GM06990 (cell line): Measurements from ENCODE around the gene USP35.

Source experiments
- DNase-seq: peaks from one replicate; pipeline ENCODE4 v3.0.0-alpha.2; 2011; ENCODE audit not compliant: insufficient read length; ENCODE audit errors: extremely low read depth
- H3K27me3 ChIP-seq: replicated peaks from 2 replicates; pipeline ENCODE4 v1.6.0; 2011; ENCODE audit warnings: low read length; ENCODE audit not compliant: control insufficient read depth, insufficient read depth
- H3K36me3 ChIP-seq: 2 replicates; pipeline ENCODE4 v1.5.1; 2011; ENCODE audit warnings: low read length; ENCODE audit not compliant: control insufficient read depth, insufficient read depth
- H3K4me3 ChIP-seq: replicated peaks from 2 replicates; pipeline ENCODE4 v1.5.1; 2011; ENCODE audit warnings: low read depth, mild to moderate bottlenecking, control low read depth, low read length
- CTCF ChIP-seq: IDR thresholded peaks from 2 replicates; pipeline ENCODE4 v1.5.1; 2011; ENCODE audit warnings: low read length, control low read depth, mild to moderate bottlenecking, inconsistent platforms; ENCODE audit not compliant: insufficient read depth, poor library complexity, severe bottlenecking

The USP35 gene

GRCh38 chr11:78149646-78150045 lies 39.1 kb upstream of the USP35 start:
- H3K4me3 ChIP-seq = no peak overlapping the region
- H3K27me3 ChIP-seq = no peaks in the 10 kb centered on the region
- no peaks in the 10 kb centered on the region; the same call in 1 of the 2 replicates for H3K36me3 ChIP-seq
- no peak for DNase-seq
- no peak for TF ChIP-seq CTCF

GRCh38 chr11:78150346-78150745 lies 38.4 kb upstream of the USP35 start:
- DNase-seq = no peak
- Histone ChIP-seq H3K27me3 (no peaks in the 10 kb centered on the region), H3K4me3 (no peak overlapping the region), H3K36me3 (no peaks in the 10 kb centered on the region; the same call in 1 of the 2 replicates)
- no peak for TF ChIP-seq CTCF

GRCh38 chr11:78150754-78151153 lies 38.0 kb upstream of the USP35 start:
- Histone ChIP-seq H3K27me3 (no peaks in the 10 kb centered on the region), H3K36me3 (no peaks in the 10 kb centered on the region; the same call in 1 of the 2 replicates), H3K4me3 (no peak overlapping the region)
- TF ChIP-seq CTCF = no peak
- DNase-seq = no peak

- no peak for DNase-seq
- no peak for TF ChIP-seq CTCF
- H3K4me3 ChIP-seq = no peak overlapping the region
- no peaks in the 10 kb centered on the region for H3K27me3 ChIP-seq
- H3K36me3 ChIP-seq = no peaks in the 10 kb centered on the region; the same call in 1 of the 2 replicates
Measured at GRCh38 chr11:78151804-78152203, 36.9 kb upstream of the USP35 start.

GRCh38 chr11:78156127-78156844 lies 32.4 kb upstream of the USP35 start:
- DNase-seq = no peak
- no peak for TF ChIP-seq CTCF
- no peaks in the 10 kb centered on the region for H3K27me3 ChIP-seq
- H3K4me3 ChIP-seq = no peak overlapping the region
- H3K36me3 ChIP-seq = no peaks in the 10 kb centered on the region
